HG03175 (cell line): Measurements from ENCODE around the gene RAP1B.

Experiments used
- ATAC-seq: cut with Tn5 transposase; IDR thresholded peaks from one replicate; pipeline ENCODE4 v1.9.1; 2021; ENCODE audit warnings: mild to moderate bottlenecking, moderate library complexity; ENCODE audit not compliant: unreplicated experiment

Gene RAP1B

DNA sequence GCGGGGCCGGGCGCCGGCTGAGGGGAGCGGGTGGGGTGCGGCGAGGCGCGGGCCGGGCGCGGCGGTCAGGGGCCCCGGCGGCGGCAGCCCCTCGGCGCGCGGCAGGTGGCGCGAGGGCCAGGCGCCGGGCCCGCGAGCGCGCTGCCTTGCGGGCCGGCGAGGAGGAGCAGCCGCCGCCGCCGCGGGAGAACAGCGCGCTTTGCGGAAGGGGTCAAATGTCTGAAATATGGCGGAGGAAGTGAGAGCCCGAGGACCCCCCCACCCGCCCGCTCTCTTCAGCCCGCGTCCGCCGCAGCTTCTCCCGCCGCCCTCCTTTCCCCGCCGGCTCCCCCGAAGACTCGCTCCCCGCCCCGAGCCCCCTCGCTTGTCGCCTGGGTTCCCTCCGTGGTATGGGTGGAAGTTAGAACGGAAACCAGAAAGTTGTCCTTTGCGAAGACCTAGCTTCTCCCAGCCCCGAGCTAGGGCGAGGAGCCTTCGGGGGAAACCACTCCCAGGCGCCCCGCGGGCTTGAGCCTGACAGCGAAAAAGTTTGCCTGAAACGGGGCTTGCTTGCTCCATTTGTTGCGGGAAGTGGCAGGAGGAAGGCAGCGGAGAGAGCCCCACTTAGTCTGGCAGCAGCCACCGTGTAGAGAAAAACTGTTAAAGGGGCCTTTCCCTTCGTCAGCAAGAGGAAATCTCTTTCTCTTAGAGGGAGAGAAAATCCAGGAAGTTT lies 551 bp downstream of the RAP1B start:
- ATAC-seq = peak; percentile 37

DNA sequence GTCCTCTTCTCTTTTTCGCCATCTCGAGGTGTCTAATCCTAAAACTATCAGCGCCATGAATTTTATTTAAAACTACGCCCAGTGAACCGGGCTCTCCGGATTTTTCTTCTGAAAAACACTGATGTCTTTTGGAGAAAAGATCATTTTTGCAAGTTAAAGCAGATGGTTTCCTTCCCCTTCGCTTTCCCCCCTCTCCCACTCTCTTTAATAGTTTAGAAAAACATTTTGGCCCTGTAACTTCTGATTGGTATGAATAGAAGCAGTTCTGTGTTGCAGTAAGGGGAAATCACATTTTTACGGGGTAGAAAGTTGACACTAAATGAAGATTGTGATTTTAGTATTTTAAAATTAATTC lies 1.1 kb downstream of the RAP1B start:
- no peak for ATAC-seq

DNA sequence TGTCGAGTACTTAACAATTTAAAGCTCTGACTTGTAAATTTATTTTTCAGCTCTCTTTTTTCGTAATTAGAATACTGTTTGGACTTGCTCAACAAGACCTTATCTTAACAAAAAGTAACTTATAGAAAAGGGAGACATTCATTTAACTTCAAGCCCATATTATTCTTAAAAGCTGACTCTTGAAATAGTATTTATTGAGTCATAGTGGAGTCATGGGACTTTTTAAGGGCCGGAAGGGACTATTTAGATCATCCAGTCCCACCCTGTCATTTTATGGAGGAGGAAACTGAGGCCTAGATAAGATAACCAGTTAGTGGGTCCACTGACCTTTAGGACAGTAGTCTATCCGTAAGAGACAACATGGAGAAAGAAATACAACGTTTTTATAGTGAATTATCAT lies 1.5 kb downstream of the RAP1B start:
- no peak for ATAC-seq

DNA sequence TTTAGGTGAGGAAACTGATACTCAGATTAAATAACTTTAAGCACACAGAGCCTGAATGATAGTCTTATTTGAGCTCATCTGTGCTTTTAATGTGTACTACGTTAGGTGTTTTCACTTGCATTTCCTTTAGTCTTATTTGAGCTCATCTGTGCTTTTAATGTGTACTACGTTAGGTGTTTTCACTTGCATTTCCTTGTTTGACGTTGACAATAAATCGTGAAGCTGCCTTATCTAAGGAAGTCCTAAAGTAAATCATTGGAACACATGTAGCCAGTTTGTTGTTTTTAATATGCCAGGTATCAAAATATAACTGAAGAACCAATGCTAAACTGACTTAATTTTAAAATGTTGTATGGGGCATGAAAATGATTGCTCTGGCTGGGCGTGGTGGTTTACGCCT lies 2.0 kb downstream of the RAP1B start:
- ATAC-seq = no peak

DNA sequence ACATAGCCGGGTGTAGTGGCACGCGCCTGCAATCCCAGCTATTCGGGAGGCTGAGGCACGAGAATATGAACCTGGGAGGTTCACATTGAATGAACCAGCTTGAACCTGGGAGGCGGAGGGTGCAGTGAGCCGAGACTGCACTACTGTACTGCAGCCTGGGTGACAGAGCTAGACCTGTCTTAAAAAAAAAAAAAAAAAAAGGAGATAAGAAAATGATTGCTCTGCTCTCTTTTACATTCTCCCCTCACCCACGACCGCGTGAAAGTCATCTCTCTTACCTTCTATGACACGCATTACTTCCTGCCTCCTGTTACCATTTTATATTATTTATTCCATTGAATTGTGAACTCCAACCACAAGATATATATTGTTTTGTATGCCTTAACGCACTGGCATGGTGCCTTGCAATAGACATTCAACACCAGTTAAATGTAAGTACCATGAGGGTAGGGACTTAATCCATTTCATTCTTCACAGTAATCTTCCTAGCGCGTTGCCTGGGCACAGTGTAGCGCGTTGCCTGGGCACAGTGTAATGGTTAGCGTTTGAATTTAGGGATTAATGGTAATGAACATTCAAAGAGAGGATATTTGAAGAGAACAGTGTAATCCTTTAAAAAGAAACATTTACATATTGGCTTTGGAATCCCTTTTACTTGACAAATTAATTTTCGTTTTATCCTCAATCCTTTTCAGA lies 2.7 kb downstream of the RAP1B start:
- no peak for ATAC-seq

DNA sequence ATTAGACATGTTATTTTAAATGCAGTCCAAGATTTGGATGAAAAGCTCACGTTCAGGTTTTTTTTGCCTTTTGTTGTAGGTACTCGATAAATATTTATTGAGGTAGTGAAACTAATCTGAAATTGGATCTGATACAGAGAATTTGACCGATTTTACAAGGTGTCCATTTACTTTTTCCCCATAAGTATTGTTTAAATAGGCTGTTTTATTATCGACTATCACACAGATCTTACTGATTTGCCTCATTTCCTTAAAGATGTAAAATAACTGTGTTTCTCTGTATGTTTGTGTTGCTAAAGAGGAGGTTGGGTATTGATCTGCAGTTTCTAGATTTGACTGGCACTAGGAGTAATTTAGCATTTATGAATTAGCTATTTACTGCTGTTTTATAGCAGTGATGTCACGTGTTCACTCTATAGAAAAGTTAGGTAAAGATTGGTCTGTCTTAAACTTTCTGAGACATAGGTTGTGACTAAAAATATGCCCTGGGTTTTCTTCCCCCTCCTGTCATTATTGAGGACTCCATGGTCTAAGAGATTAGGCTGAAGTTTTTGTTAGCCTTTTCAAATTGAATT lies 3.5 kb downstream of the RAP1B start:
- no peak for ATAC-seq

DNA sequence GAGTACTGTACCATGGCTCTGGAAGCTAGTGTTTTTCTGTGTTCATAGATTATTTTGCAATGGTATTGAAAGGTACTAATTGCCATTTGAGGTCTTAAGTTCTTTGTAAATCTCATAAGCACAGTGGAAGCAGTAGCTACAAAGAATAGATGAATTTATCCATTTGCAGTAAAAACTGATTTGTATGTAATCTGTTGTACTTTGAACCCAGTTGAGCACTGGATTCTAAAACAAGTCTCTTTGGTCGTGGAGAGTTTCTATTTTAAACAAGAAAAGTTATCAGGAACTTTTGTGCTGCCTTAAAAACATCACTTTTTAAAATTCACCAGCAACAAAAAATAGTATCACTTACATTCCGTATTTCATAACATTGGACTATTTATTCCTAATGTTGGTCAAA lies 4.1 kb downstream of the RAP1B start:
- no peak for ATAC-seq

DNA sequence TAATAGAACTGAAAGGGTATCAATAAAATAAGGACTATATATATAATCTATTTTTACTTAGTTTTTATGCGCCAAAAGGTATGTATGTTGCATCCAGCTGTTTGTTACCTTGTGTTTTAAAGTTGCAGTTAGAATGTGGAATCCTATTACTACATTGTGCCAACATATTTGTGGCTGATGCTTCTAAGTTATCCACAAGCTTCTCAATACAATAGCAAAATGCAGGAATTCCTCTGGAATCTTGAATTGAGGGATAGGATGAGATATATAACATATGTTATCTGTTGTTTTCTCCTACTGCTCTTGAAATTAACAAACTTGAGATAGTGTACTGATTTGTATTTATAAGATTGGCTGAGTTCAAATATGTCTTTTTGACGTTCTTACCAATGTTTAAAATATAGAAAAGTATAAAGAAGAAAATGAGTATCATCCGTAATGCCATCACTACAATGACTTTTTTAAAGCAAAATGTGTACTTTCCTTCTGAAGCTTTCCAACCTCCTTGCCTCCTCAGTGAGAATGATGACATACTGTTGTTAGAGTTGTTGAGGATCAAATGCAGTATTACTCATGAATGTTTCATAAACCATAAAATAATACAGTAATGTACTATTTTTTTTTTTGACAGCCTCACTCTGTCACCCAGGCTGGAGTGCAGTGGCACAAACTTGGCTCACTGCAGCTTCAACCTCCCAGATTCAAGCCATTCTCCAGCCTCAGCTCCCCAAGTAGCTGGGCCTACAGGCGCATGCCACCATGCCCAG lies 6.6 kb downstream of the RAP1B start:
- no peak for ATAC-seq

DNA sequence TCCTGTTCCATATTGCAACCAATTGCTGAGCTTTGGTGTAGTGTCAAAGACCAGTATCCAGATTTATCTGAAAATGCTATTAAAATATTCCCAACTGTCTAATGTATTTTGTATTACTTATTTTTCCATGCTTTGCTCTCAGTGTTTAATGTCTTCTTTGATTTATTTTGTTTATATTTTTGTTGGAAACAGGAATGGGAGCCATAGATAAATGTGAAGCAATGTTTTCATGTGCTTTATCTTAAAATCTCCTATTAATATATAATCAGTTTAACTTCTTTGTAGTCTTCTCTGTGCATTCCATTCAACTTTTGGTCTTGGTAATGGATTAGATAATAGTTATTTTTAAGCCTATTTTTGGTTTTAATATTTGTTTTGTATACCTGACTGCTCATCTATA lies 8.8 kb downstream of the RAP1B start:
- ATAC-seq = no peak

DNA sequence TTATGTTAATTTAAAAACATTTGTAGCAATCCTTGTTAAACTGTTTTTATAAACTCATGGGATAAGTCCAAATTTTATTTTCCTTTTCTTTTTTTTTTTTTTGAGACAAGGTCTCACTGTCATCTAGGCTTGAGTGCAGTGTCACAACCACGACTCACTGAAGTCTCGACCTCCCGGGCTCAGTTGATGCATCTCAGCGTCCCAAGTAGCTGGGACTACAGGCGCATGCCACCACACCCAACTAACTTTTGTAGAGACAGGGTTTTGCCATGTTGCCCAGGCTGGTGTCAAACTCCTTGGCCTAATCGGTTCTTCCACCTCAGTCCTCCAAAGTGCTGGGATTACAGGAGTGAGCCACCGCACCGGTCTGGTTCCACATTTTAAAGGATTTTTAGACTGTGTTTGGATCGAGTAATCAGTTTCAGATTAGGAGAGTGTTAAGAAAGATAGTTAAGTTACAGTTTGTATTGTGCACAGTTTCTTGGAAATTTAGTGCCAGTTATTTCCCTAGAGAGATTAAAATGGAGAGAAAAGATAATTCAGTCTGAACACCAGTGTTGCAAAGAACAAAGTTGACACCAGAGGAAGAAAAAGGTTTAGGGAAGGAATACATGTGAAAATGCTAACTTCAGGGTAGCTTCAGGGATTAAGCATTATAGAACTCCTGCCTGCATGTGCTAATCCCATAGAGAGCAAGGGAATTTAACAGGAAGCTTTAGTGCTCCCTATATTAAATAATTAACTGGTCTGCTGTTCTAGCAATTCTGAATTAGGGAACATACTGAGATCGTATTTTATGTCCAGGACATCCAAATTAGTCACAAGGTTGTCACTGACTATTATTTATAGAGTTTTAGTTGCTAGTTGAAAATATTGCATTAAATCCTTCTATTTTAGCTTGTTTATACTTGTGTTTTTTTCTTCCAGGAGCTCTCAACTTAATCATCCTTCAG lies 10.1 kb downstream of the RAP1B start:
- ATAC-seq = no peak

DNA sequence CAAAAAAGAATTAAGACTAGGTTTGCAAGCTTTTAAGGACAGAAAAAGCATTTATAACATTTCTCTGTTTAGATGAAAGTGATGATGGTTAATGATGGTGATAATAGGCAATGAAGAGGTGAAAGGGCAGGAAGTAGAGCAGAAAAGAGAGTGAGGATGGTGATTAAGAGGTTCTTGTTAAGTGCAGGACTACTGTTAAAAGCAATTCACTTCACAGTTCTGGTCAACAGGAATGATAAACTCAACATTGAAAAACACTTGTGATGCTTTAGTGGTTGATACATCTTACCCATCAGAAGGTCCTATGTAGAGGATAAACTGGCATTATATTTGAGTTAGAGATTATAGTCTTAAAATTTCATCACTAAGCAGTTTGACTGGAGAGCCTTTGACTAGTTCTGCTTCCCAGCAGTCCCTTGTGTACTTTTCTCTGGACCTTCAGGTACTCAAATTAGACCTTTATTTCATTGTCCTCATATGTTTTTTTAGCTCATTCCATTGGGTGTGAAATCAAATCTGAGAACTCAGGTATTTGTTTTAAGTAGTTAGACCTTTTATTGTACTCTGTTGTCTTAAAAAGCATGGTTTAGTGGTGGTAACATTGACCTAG lies 10.9 kb downstream of the RAP1B start:
- ATAC-seq = no peak

DNA sequence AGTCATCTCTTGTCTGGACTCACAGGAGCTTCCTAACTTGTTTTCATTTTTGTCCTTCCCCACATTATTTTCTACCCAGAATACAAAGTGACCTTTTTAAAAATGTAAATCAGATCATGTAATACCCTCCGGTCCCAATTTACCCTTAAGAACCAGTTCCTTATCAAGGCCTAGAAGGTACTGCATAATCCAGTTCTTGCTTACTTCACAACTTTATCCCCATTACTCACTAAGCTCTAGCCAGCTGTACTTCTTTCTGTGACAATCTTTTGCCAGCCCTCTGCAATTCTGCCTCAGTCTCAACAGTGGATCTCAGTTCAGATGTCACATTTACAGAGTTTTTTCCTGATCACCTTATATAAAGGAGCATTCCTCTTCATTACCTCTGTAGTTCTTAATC lies 11.6 kb downstream of the RAP1B start:
- no peak for ATAC-seq

DNA sequence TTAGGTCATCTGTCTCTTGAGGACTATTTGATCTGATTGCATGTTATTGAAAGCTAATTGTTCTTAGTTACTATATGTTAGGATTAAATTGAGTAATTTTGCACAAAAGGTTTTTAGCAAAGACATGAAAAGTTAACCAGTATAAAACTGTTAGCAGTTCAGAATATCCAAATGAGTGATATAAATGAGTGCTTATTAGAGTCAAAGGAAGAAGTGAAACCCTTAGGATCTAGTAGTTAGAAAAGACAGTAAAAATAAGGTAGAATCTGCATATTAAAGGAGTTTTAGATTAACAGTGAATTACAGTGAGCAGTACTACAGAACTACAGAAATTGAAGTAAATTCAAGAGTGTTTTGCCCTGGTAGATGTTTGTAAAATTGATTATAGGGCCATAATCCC lies 12.4 kb downstream of the RAP1B start:
- ATAC-seq = no peak

DNA sequence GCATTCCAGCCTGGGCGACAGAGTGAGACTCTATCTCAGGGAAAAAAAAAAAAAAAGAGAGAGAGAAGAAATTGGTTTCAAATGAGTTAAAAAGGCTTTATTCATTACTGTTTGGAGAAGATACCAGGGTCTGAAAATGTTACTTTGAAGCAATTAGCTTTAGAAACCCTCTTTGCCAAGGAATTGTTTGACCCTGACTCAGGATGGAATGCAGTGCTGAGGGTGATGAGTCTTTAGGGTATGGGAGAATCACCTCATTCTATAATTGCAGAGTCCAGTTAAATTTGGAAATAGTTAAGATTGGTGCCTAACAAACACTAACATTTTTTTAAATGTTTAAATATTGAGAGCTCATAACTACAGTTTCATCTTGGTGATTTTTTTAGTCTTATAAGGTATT lies 13.3 kb downstream of the RAP1B start:
- no peak for ATAC-seq

DNA sequence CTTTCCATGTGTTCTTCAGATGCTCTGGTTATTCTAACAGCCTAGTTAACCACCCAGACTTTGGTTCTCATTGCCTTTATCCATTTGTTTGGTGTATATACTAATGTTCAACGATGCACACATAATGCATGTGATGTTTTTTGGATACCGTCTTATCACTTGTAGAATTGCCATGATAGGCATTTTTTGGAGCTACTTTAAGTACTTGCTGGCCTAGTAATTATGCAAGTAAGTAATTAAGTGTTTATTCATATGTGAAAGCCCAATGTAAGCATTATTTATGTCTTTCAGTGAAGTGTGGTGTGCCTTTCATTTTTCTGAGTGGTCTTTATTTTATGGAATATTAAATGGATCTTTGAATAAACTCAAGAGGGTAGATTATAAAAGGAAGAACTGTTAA lies 14.2 kb downstream of the RAP1B start:
- ATAC-seq = no peak

DNA sequence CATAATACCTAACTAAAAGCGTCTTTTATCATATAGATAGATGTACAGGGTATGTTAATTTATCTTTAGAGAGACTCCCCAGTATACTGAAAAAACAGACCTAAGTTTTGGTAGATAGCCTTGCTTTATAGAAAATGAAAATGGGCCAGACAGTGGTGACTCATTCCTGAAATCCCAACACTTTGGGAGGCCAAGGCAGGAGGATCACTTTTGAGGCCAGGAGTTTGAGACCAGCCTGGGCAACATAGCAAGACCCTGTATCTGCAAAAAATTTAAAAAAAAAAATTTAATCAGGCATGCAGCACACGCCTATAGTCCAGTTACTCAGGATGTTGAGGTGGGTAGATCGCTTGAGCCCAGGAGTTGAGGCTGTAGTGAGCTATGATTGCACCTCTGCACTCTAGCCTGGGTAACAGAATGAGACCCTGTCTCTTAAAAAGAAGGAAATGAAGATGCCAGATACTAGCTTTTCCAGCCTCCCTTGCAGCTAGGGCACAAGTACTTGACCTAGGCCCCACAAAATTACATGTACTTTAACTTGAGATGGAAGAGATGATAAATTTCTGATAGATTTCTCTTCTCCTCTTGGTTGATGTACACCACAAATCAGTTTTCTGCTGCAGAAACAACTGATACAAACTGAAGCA lies 17.1 kb downstream of the RAP1B start:
- ATAC-seq = no peak

DNA sequence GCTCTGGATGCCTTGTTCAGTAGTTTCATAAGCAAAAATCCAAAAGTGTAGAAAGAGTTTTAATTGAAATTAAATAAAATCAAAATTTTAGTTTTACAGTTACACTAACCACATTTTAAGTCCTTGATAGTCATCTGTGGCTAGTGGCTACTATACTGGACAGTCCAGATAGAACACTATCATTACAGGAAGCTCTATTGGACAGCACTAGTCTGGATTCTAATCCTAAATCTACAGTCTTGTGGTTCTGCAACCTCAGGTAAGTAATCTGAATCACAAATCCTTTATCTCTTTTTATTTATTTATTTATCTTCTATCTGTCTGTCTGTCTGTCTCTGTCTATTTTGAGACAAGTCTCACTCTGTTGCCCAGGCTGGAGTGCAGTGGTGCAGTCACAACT lies 18.0 kb downstream of the RAP1B start:
- no peak for ATAC-seq

DNA sequence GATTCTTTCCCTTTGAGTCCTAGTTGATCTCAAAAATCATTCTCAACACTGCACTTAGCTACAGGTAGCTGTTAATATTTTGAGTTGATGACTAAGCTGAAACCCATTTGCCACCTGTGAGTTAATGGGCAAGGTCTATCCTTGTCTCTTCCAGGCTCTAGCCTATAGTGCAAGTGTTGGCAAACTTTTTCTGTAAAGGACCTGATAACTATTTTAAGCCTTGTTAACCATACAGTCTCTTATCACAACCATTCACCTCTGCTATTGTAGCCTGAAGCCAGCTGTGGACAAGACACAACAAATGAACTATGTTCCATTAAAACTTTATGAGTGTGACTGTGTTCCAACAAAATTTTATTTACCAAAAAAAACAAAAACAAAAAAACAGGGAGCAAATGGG lies 19.4 kb downstream of the RAP1B start:
- ATAC-seq = no peak

DNA sequence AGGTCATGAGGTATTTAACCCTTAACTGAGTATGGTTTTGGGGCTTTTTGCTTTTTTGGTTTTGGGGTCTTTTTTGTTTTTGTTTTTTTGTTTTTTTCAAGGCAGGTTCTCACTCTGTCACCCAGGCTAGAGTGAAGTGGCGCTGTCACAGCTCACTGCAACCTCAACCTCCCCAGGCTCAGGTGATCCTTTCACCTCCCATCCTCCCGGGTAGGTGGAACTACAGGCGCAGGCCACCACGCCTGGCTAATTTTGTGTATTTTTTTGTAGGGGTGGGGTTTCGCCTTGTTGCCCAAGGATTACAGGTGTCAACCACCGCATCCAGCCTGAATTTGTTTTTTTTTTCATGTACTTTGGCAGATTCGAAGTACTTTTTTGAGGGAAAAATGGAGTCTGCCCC lies 19.9 kb downstream of the RAP1B start:
- no peak for ATAC-seq

DNA sequence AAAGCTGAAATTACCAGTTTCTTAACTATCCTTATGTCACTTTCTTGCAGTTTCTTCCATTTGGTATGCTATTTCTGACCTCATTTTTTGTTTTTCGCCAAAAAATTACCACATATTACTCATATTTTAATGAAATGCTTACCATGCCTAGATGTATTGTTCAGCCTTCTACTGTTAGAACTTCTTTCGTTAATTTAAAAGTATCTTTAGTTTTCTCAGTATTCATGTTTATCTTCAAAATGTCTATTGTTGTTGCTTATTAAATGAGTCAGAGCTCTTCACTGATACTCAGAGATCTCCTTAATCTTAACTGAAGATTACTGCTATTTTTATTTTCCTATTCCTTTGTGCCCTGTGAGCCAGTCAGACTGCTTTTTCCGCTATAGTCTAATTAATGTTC lies 20.5 kb downstream of the RAP1B start:
- ATAC-seq = no peak
